ENCODE results near the gene CLSTN3. TPM values are rescaled to one million over a fixed set of nuclear protein-coding genes. Genes with fewer than 3 reads are reported as not detected.

The CLSTN3 gene
- total RNA-seq, 1 donor from 2014 or later, result 30.4 TPM

DNA sequence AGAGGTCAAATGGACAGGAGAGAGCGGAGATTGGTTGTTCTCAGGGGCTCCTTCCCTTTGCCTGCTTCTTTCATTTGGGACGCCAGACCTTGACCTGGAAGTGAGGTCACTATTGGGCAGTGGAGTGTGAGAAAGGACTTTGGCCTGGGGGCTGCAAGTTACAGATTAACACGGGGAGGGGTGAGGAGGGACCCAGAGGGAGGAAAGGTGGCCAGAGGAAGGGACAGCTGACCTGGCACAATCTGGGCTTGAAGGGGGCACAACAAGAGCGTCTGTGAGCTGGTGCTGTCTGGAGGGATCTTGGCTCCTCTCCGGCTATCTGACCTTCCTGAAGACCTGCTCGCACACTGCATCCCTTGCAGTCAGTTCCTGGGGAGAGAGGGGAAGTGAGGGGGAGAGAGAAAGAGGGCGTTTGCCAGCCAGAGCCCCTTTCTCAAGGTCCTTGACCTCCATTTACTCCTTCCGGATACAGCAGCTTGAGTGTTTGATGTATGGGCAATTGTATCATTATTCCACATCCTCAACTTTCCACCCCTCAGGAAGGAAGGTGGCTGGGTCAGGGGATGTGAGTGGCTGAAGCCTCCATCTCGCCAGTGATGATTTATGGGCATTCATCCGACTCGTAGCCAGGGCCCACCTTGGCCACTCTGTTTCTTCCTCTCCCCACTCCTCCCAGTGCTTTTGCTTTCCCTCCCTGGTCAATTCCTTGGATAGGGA lies 6.2 kb upstream of the CLSTN3 start:
- Mint-ChIP-seq H3K4me1 (peaks cover 14% of the 10 kb centered on the region), H3K9me3 (no peaks in the 10 kb centered on the region), H3K27me3 (ENCODE audit: low read depth) (peaks cover 16% of the 10 kb centered on the region), H3K27ac (ENCODE audit: unreplicated experiment) (no peak overlapping the region), H3K36me3 (ENCODE audit: low read depth) (no peaks in the 10 kb centered on the region), H3K4me3 (no peak overlapping the region)
- DNase-seq (ENCODE audit: low read depth, low spot score), result no peak
- TF ChIP-seq, protein P1, sequence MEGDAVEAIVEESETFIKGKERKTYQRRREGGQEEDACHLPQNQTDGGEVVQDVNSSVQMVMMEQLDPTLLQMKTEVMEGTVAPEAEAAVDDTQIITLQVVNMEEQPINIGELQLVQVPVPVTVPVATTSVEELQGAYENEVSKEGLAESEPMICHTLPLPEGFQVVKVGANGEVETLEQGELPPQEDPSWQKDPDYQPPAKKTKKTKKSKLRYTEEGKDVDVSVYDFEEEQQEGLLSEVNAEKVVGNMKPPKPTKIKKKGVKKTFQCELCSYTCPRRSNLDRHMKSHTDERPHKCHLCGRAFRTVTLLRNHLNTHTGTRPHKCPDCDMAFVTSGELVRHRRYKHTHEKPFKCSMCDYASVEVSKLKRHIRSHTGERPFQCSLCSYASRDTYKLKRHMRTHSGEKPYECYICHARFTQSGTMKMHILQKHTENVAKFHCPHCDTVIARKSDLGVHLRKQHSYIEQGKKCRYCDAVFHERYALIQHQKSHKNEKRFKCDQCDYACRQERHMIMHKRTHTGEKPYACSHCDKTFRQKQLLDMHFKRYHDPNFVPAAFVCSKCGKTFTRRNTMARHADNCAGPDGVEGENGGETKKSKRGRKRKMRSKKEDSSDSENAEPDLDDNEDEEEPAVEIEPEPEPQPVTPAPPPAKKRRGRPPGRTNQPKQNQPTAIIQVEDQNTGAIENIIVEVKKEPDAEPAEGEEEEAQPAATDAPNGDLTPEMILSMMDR (conservative IDR thresholded peaks at IDR 0.05), result no peak

DNA sequence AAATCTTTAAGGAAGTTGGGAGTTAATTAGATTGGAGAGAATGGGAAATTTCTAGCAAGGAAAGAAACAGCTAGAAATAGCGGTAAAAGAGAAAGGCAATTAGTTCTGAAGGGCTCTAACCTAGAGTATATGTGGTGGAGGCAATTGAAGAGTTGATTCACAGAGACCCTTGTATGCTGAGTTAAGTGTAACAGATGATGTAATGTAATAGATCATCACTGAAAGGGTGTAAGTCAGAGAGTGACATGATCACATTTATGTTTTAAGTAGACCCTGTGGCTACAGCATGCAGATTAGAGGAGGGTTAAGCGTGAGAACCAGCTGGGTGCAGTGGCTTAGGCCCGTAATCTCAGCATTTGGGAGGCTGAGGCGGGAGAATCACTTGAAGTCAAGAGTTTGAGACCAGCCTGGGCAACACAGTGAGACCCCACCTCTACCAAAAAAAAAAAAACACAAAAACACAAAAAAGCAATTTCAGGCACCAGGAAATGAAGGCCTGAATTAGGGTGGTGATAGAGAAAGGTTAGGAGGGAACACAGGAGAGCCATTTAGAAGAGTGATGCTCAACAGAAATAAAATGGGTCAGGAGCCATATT lies 4.4 kb upstream of the CLSTN3 start:
- Mint-ChIP-seq H3K27ac (ENCODE audit: unreplicated experiment) (no peak overlapping the region), H3K9me3 (no peaks in the 10 kb centered on the region), H3K4me1 (peaks cover 18% of the 10 kb centered on the region), H3K36me3 (ENCODE audit: low read depth) (no peaks in the 10 kb centered on the region), H3K4me3 (peak overlapping the region; percentile 10), H3K27me3 (ENCODE audit: low read depth) (peaks cover 21% of the 10 kb centered on the region)
- DNase-seq (ENCODE audit: low read depth, low spot score), result no peak
- TF ChIP-seq, protein P1 (conservative IDR thresholded peaks at IDR 0.05), result no peak

DNA sequence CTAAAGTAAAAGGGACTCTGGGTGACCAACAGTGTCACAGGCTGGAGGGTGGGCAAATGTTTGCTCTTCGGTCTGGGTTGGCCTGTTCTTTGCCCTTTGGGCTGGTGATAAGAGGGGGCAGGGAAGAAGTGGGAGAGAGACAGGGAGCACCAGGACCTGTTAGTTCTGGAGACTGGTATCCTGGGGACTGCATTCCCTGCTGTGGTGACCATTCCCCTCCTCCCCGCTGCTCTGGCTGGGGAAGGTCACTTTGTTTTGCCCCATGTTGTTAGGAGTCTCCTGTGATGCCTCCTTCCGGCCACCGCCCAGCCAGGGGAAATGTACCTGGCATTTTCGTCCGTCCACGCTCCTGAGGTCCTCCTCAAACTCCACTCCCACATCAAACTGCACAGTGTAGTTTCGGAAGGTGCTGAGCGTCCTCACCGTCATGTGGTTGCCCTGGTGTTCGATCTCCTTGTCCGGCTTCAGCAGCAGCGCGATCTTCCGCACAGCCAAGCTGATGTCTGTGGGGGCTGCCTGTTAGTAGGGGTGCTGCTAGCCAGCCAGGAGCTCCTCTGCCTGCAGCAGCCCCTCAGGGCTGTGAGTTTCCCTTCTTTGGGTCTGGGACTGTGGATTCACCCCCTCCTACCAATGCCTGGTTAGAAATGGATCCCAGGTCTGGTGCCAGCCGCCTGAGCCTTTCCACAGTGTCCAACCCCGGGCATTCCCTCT lies 2.1 kb upstream of the CLSTN3 start:
- Mint-ChIP-seq H3K9me3 (no peaks in the 10 kb centered on the region), H3K27ac (ENCODE audit: unreplicated experiment) (no peak overlapping the region), H3K4me1 (peaks cover 39% of the 10 kb centered on the region)

DNA sequence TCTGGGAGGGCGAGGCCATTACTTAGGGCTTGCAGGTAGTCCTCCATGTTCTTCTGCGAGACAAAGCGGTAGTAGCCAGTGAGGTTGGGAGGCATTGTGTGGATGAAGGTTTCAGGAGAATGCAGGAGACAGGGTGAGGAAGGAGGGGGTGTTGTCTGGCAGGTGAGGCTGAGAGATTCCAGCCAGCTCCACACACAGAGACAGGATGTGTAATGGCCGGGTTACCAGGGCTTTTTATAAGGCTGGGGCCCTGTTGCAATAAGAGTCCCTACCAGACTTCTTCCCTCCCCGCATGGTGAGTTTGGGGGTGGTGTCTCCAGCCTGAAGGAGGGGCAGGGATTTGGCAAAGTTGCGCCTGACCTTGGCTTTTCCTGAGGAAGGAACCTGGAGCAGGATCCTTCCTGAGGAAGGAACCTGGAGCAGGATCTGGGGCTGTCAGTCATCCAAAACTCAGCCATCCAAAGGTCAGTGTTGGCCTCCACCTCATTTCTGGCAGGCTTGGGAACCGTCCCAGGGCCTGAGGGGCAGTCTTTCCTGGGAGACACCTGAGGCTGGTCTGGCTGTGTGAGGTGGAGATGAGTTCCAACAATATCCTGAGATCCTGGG lies 1.4 kb upstream of the CLSTN3 start, which contains the start of gene RBP5:
Gene RBP5 (minus strand): TSS at position 209 of the 606 bp plus-strand sequence. CDS start 114 bp downstream, at position 95.
- no peak within 1 kb of the TSS for H3K27ac Mint-ChIP-seq (ENCODE audit: unreplicated experiment)
- H3K27me3 Mint-ChIP-seq (ENCODE audit: low read depth), result peaks cover 24% of the 10 kb centered on the region
- H3K9me3 Mint-ChIP-seq, result no peaks in the 10 kb centered on the region
- no peaks in the 10 kb centered on the region for H3K36me3 Mint-ChIP-seq (ENCODE audit: low read depth)
- DNase-seq (ENCODE audit: low read depth, low spot score), result no peak
- peaks cover 32% of the 10 kb centered on the region for H3K4me1 Mint-ChIP-seq
- TF ChIP-seq, protein P1 (conservative IDR thresholded peaks at IDR 0.05), result no peak
- H3K4me3 Mint-ChIP-seq, result peak within 1 kb of the TSS; percentile 92

More for the DNA sequence above, 2.1 kb upstream of the CLSTN3 start:
- TF ChIP-seq, protein P1 (conservative IDR thresholded peaks at IDR 0.05), result no peak
- no peak for DNase-seq (ENCODE audit: low read depth, low spot score)
- H3K36me3 Mint-ChIP-seq (ENCODE audit: low read depth), result no peaks in the 10 kb centered on the region
- H3K27me3 Mint-ChIP-seq (ENCODE audit: low read depth), result peaks cover 24% of the 10 kb centered on the region
- H3K4me3 Mint-ChIP-seq, result peak overlapping the region; percentile 92

DNA sequence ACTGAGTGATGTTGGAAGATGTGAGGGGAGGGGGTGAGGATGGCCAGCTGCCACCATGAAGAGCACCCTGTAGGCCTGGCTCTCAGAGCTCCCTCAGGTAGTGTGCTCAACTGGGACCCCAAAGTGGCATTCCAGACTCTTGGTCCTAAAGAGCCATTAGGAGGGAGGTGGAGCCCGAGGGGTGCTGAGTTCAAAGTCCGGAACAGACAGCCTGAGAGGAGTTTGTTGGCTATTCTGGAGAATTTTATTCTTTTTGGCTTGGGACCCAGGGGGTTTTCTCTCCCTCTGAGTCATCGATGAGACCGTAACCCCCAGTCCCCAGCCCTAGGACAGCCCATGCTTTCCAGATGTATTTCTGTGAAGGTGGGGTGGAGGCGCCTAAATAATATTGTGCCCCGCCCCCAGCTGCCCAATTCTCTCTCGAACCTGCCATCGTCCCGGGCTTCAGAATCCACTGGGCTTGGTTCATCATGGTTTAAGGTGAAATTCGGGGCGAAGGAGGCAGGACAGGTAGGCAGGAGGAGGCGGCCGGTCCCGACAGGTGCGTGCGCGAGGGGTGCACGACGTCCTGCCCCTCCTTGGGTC lies 792 bp upstream of the CLSTN3 start:
- TF ChIP-seq, protein P1 (conservative IDR thresholded peaks at IDR 0.05), result no peak
- peak overlapping the region; percentile 92 for H3K4me3 Mint-ChIP-seq
- H3K9me3 Mint-ChIP-seq, result no peaks in the 10 kb centered on the region
- no peak for DNase-seq (ENCODE audit: low read depth, low spot score)
- H3K27me3 Mint-ChIP-seq (ENCODE audit: low read depth), result peaks cover 24% of the 10 kb centered on the region
- peaks cover 26% of the 10 kb centered on the region for H3K4me1 Mint-ChIP-seq
- peaks cover 3% of the 10 kb centered on the region for H3K36me3 Mint-ChIP-seq (ENCODE audit: low read depth)
- no peak overlapping the region for H3K27ac Mint-ChIP-seq (ENCODE audit: unreplicated experiment)

All from neural crest cell (in vitro differentiated cells).